Erythroblast (primary cell): ENCODE data around the gene INTS13.

Experiments
- GATA1 ChIP-seq: IDR thresholded peaks from 2 replicates; pipeline ENCODE4 v1.6.1; 2011; ENCODE audit warnings: low read depth, mild to moderate bottlenecking, control low read depth, low read length, moderate library complexity
- POLR2A ChIP-seq: IDR thresholded peaks from 2 replicates; pipeline ENCODE4 v1.6.1; 2011; ENCODE audit warnings: mild to moderate bottlenecking, low read length

DNA sequence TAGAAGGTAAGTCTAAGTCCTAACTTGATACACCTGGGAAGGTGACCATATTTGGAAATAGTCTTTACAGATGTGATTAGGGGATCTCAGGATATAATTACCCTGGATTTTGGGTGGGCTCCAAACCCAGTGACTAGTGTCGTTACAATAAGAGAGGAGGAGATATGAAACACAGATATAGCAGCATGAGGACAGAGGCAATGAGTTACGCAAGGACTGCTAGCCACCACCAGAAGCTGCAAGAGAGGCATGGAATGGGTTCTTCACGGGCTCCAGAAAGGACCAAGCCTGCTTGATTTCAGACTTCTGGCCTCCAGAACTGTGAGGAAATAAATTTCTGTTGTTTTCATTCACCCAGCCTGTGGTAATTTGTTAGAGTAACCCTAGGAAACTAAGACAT lies 29.1 kb upstream of the INTS13 start:
- TF ChIP-seq POLR2A (no peak), GATA1 (no peak)
